K562 (cell line): ENCODE results near the gene AAMP. TPM values are rescaled to one million over a fixed set of nuclear protein-coding genes. Genes with fewer than 3 reads are reported as not detected.

Experiments used
- ATAC-seq: fragments of 200-7000 bp; cut with Tn5 transposase; 3 replicates; pipeline ENCODE4 v1.9.1; 2020; ENCODE audit warnings: moderate library complexity
- BruUV-seq: library from RNA; stranded (reverse); fragments of 400-500 nt; replicated peaks from 2 replicates; lab custom pipeline; 2021; lab: Mats Ljungman, UMichigan
- CTCF ChIA-PET: fragments of 300-600 bp; formaldehyde crosslinking; extraction: SDS; loops from one replicate; lab custom pipeline; 2021; ENCODE audit warnings: low intra/inter-chr PET ratio; lab: Yijun Ruan, JAX
- POLR2A ChIA-PET: fragments of 300-600, 350-650 bp; sonication (Branson Sonifier 250); formaldehyde crosslinking; extraction: SDS; loops from one replicate; lab custom pipeline; 2021; ENCODE audit warnings: antibody characterized with exemption, inconsistent platforms; lab: Yijun Ruan, JAX
- DNase-seq, 4 experiments: peaks; one replicate each; pipeline versions ENCODE4 v3.0.0 to v3.0.0-alpha.2; 2011 to 2018; ENCODE audit warnings: low spot score in 3 of 4, mixed read lengths in 3 of 4; ENCODE audit errors: extremely low read depth in 1 of 4
- FAIRE-seq: peaks from 2 replicates; lab custom pipeline; 2011; peaks lifted over from hg19 to GRCh38; lab: Jason Lieb, UNC
- H2AFZ ChIP-seq: 2 replicates; pipeline ENCODE4 v1.6.0; 2011; ENCODE audit warnings: low read depth, low read length, control low read depth, inconsistent platforms
- H3K27ac ChIP-seq: fragments of 200-600 bp; 3 replicates; pipeline ENCODE4 v1.8.0; 2011; ENCODE audit warnings: low read depth, mild to moderate bottlenecking, control low read depth, inconsistent platforms, low read length, moderate library complexity, mixed read lengths; ENCODE audit errors: extremely low read depth
- H3K27me3 ChIP-seq, 2 experiments: fragments of 300-600 bp in 1 of 2; 2 replicates in 1 of 2; 3 replicates in 1 of 2; pipeline versions ENCODE4 v1.6.0 to v1.8.0; 2011; ENCODE audit warnings: inconsistent platforms in 2 of 2, low read length in 2 of 2, mild to moderate bottlenecking in 1 of 2, mixed read lengths in 1 of 2, moderate library complexity in 1 of 2; ENCODE audit not compliant: control insufficient read depth in 2 of 2, insufficient read depth in 2 of 2
- H3K36me3 ChIP-seq: fragments of 300-600 bp; 3 replicates; pipeline ENCODE4 v1.8.0; 2011; ENCODE audit warnings: mild to moderate bottlenecking, low read length, inconsistent platforms; ENCODE audit not compliant: control insufficient read depth, insufficient read depth
- H3K4me1 ChIP-seq, 2 experiments: fragments of 200-600 bp in 1 of 2; replicated peaks in 1 of 2; 2 replicates in 1 of 2; 3 replicates in 1 of 2; pipeline versions ENCODE4 v1.5.1 to v1.8.0; 2011; ENCODE audit warnings: inconsistent platforms in 2 of 2, low read length in 2 of 2, mild to moderate bottlenecking in 1 of 2, mixed read lengths in 1 of 2, moderate library complexity in 1 of 2; ENCODE audit not compliant: control insufficient read depth in 2 of 2, insufficient read depth in 2 of 2
- H3K4me2 ChIP-seq: 2 replicates; pipeline ENCODE4 v1.6.1; 2011; ENCODE audit warnings: low read length, control low read depth, inconsistent platforms, mixed read lengths; ENCODE audit not compliant: insufficient read depth
- H3K4me3 ChIP-seq: fragments of 200-600 bp; sonication (generic), shearing (Covaris generic); 2 replicates; pipeline ENCODE4 v1.5.1; 2016; ENCODE audit warnings: control low read depth, inconsistent platforms
- H3K79me2 ChIP-seq: fragments of 200-600 bp; 3 replicates; pipeline ENCODE4 v1.8.0; 2011; ENCODE audit warnings: low read length, inconsistent platforms; ENCODE audit not compliant: control insufficient read depth, insufficient read depth
- H3K9ac ChIP-seq, 2 experiments: 2 replicates each; pipeline versions ENCODE4 v1.6.0 to v1.6.1; 2011; ENCODE audit warnings: low read depth in 2 of 2, low read length in 2 of 2, control low read depth in 1 of 2, inconsistent platforms in 1 of 2, mild to moderate bottlenecking in 1 of 2, mixed read lengths in 1 of 2; ENCODE audit not compliant: insufficient read depth in 1 of 2
- H3K9me1 ChIP-seq: one replicate; pipeline ENCODE4 v1.6.0; 2011; ENCODE audit warnings: inconsistent platforms, mild to moderate bottlenecking, low read length, moderate library complexity; ENCODE audit not compliant: control insufficient read depth, insufficient read depth
- H3K9me3 ChIP-seq: replicated peaks from 2 replicates; pipeline ENCODE4 v1.5.1; 2011; ENCODE audit warnings: low read depth, low read length, inconsistent platforms; ENCODE audit not compliant: control insufficient read depth, insufficient read depth
- H4K20me1 ChIP-seq: replicated peaks from 2 replicates; pipeline ENCODE4 v1.6.1; 2011; ENCODE audit warnings: low read length, inconsistent platforms, mixed read lengths; ENCODE audit not compliant: control insufficient read depth, insufficient read depth
- ERF ChIP-seq: fragments of 450-650 bp; formaldehyde crosslinking; IDR thresholded peaks from 2 replicates; pipeline ENCODE4 v1.4.0; 2020; ENCODE audit warnings: mild to moderate bottlenecking, mixed read lengths
- HDAC2 ChIP-seq: fragments of 450-650 bp; IDR thresholded peaks from 2 replicates; pipeline ENCODE4 v1.6.1; 2016; ENCODE audit warnings: mild to moderate bottlenecking
- MYBL2 ChIP-seq, 2 experiments: fragments of 450-650 bp in 1 of 2; sonication (generic) in 1 of 2; formaldehyde crosslinking in 1 of 2; IDR thresholded peaks; 2 replicates each; pipeline versions ENCODE4 v1.6.1 to v1.8.1; 2017 to 2022; ENCODE audit warnings: borderline replicate concordance in 1 of 2, inconsistent platforms in 1 of 2, low read depth in 1 of 2, mild to moderate bottlenecking in 1 of 2, missing genetic modification reagents in 1 of 2, moderate library complexity in 1 of 2
- MYC ChIP-seq, 2 experiments: fragments of 250-450 bp in 1 of 2; sonication (Bioruptor Pico) in 1 of 2; IDR thresholded peaks; 2 replicates each; pipeline versions ENCODE4 v1.5.1 to v1.6.1; 2012 to 2021; ENCODE audit warnings: low read depth in 2 of 2, borderline replicate concordance in 1 of 2, improper control_type of control experiment in 1 of 2, low read length in 1 of 2, mild to moderate bottlenecking in 1 of 2, moderate library complexity in 1 of 2
- NFRKB ChIP-seq: fragments of 450-650 bp; IDR thresholded peaks from 2 replicates; pipeline ENCODE4 v1.6.1; 2016; ENCODE audit warnings: low read depth
- NFXL1 ChIP-seq: fragments of 450-650 bp; formaldehyde crosslinking; IDR thresholded peaks from 2 replicates; pipeline ENCODE4 v1.4.0; 2021; ENCODE audit warnings: mild to moderate bottlenecking
- PTBP1 ChIP-seq: fragments of 200-400 bp; formaldehyde crosslinking; IDR thresholded peaks from 2 replicates; pipeline ENCODE4 v1.6.1; 2017; ENCODE audit warnings: low read depth, low read length
- RBM34 ChIP-seq: fragments of 200-400 bp; formaldehyde crosslinking; IDR thresholded peaks from 2 replicates; pipeline ENCODE4 v1.6.1; 2018; ENCODE audit warnings: low read length, borderline replicate concordance; ENCODE audit not compliant: insufficient read depth
- SMARCA4 ChIP-seq: fragments of 450-650 bp; IDR thresholded peaks from 2 replicates; pipeline ENCODE4 v1.6.1; 2016
- ZNF217 ChIP-seq: sonication (generic); formaldehyde crosslinking; IDR thresholded peaks from 2 replicates; pipeline ENCODE4 v1.8.0; 2022; ENCODE audit warnings: mild to moderate bottlenecking, missing genetic modification reagents
- ZNF408 ChIP-seq: fragments of 250-450 bp; sonication (Bioruptor Pico); IDR thresholded peaks from 2 replicates; pipeline ENCODE4 v1.4.0; 2020; ENCODE audit warnings: low read depth, mild to moderate bottlenecking, moderate library complexity
- ZNF445 ChIP-seq: fragments of 250-450 bp; sonication (Bioruptor Pico); IDR thresholded peaks from 2 replicates; pipeline ENCODE4 v1.4.0; 2020; ENCODE audit warnings: low read depth, mild to moderate bottlenecking, moderate library complexity
- ZNF551 ChIP-seq: fragments of 250-450 bp; sonication (Bioruptor Pico); IDR thresholded peaks from 2 replicates; pipeline ENCODE4 v1.5.0; 2021; ENCODE audit warnings: mild to moderate bottlenecking, moderate library complexity
- WGBS: fragments of 100-300 bp; shearing (Covaris generic); methylation state at CpG from one replicate; pipeline ENCODE4 v1.1.6; 2016; ENCODE audit warnings: low coverage, mixed read lengths; ENCODE audit not compliant: insufficient coverage; ENCODE audit errors: missing lambda C conversion rate; 5-methylcytosine and 5-hydroxymethylcytosine counted together
- in situ Hi-C: fragments of 300-500 bp; cut with MboI; formaldehyde crosslinking; loops from 4 replicates; pipeline ENCODE4 v1.15.0; 2018; ENCODE audit warnings: inconsistent platforms, mixed read lengths
- intact Hi-C: fragments of 100-400 bp; cut with micrococcal nuclease; formaldehyde crosslinking; loops from 2 replicates; pipeline ENCODE4 v1.14.2; 2022
- polyA plus RNA-seq, 8 experiments: library from polyadenylated mRNA; depleted of rRNA in 4 of 8; stranded (reverse) in 5 of 8; unstranded in 3 of 8; fragments of >200 nt; fragmentation: Nextera tagmentation in 2 of 8; fragmentation: Illumina TruSeq in 1 of 8; extraction: Ambion mirVana in 2 of 8; extraction: Trizol in 1 of 8; gene quantifications; 2 replicates each; pipeline versions ENCODE4 v1.2.1 to v1.2.3, GENCODE V29; 2011 to 2014; ENCODE audit warnings: inconsistent platforms in 1 of 8, missing spikeins in 1 of 8
- total RNA-seq, 7 experiments: library from RNA; depleted of rRNA in 6 of 7; stranded (reverse); fragments of >200 nt in 6 of 7; fragmentation: Illumina TruSeq in 2 of 7; extraction: Trizol in 2 of 7; gene quantifications; 2 replicates each; pipeline versions ENCODE4 v1.2.1 to v1.2.3, GENCODE V29; 2011 to 2021; ENCODE audit warnings: low replicate concordance in 1 of 7
- TF ChIP-seq, protein P1 (sequence below): sonication (generic); formaldehyde crosslinking; IDR thresholded peaks from 2 replicates; pipeline ENCODE4 v1.5.0; 2020; ENCODE audit warnings: missing genetic modification reagents
- TF ChIP-seq, protein P2 (sequence below): fragments of 450-650 bp; IDR thresholded peaks from 2 replicates; pipeline ENCODE4 v1.6.1; 2017; ENCODE audit warnings: mild to moderate bottlenecking, moderate library complexity
- TF ChIP-seq, protein P3 (sequence below), 2 experiments: IDR thresholded peaks; 2 replicates each; pipeline ENCODE4 v1.6.1; 2012; ENCODE audit warnings: improper control_type of control experiment in 2 of 2, low read depth in 2 of 2, low read length in 2 of 2, borderline replicate concordance in 1 of 2
- TF ChIP-seq, protein P4 (sequence below): sonication (generic); formaldehyde crosslinking; IDR thresholded peaks from 2 replicates; pipeline ENCODE4 v1.8.1; 2022; ENCODE audit warnings: missing genetic modification reagents

Gene AAMP
- total and polyA plus RNA-seq, 9 of the 15 experiments (the other 6 are each of a cell fraction or from before 2014, with no cell fraction given) = 5.7 to 197 (median 94.1) TPM

DNA sequence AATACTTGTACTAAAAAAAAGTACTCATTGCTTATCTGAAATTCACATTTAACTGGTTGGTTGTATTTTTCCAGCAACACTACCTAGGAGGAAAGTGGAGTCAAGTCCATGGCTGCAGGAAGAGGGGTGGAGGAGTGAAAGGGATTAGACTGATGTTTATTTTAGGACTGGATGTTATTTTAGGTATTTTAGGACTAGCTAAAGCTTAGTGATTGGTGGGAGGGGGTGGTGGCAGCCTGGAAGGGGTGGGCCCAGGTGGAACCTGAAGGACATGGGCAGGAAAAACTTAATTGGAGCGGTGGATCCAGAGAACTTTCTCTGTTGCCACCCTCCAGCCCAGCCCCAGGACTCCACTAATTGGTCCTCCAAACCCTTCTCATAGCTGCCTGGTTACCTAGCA, 26.3 kb upstream of the AAMP start:
- DNase-seq (no peak), ATAC-seq (no peak), FAIRE-seq (no peak)
- H3K36me3 ChIP-seq = no peaks in the 10 kb centered on the region
- in situ Hi-C loops (no loop called here), intact Hi-C loops (no loop called here)
- H3K27ac ChIP-seq = no peak overlapping the region
- H4K20me1 ChIP-seq = no peaks in the 10 kb centered on the region
- CTCF ChIA-PET = no interaction called here
- H3K9me3 ChIP-seq = no peaks in the 10 kb centered on the region
- H3K4me3 ChIP-seq = no peak overlapping the region
- peaks cover 34 to 36% of the 10 kb centered on the region in 2 experiments; a peak in 4 of 5 replicates for H3K4me1 ChIP-seq
- no peak overlapping the region for H3K9ac ChIP-seq
- no peak overlapping the region for H3K4me2 ChIP-seq
- H3K27me3 ChIP-seq = no peaks in the 10 kb centered on the region
- POLR2A ChIA-PET = interaction anchor here (0.7 to 2.2 kb wide), 4 partner anchors 8 to 158 kb away, joined by 3 to 8 read pairs (median 4); no protein-coding TSS in a partner anchor
- peaks cover 16% of the 10 kb centered on the region for H3K79me2 ChIP-seq
- peaks cover 3% of the 10 kb centered on the region for H3K9me1 ChIP-seq
- no TSS peak for BruUV-seq
- WGBS = 80% methylated on average over 1 of the region's 1 CpG
- H2AFZ ChIP-seq = no peak overlapping the region
- TF ChIP-seq ERF (no peak), ZNF408 (no peak), ZNF217 (CRISPR knock-in tag) (no peak), MYC (IDR thresholded peaks at IDR 0.05; ENCODE audit: low read depth, low read length) (no peak), MYC (CRISPR knock-in tag; IDR thresholded peaks at IDR 0.05; ENCODE audit: borderline replicate concordance, low read depth) (no peak), PTBP1 (no peak), MYBL2 (IDR thresholded peaks at IDR 0.05; ENCODE audit: low read depth) (no peak), MYBL2 (CRISPR knock-in tag; IDR thresholded peaks at IDR 0.05; ENCODE audit: borderline replicate concordance) (no peak), NFXL1 (CRISPR knock-in tag) (no peak), NFRKB (no peak), SMARCA4 (no peak), HDAC2 (no peak), ZNF445 (no peak), ZNF551 (CRISPR knock-in tag) (no peak), RBM34 (no peak)
- TF ChIP-seq, protein P1, sequence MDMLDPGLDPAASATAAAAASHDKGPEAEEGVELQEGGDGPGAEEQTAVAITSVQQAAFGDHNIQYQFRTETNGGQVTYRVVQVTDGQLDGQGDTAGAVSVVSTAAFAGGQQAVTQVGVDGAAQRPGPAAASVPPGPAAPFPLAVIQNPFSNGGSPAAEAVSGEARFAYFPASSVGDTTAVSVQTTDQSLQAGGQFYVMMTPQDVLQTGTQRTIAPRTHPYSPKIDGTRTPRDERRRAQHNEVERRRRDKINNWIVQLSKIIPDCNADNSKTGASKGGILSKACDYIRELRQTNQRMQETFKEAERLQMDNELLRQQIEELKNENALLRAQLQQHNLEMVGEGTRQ = no peak
- TF ChIP-seq, protein P2, sequence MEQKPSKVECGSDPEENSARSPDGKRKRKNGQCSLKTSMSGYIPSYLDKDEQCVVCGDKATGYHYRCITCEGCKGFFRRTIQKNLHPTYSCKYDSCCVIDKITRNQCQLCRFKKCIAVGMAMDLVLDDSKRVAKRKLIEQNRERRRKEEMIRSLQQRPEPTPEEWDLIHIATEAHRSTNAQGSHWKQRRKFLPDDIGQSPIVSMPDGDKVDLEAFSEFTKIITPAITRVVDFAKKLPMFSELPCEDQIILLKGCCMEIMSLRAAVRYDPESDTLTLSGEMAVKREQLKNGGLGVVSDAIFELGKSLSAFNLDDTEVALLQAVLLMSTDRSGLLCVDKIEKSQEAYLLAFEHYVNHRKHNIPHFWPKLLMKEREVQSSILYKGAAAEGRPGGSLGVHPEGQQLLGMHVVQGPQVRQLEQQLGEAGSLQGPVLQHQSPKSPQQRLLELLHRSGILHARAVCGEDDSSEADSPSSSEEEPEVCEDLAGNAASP = no peak
- TF ChIP-seq, protein P3, sequence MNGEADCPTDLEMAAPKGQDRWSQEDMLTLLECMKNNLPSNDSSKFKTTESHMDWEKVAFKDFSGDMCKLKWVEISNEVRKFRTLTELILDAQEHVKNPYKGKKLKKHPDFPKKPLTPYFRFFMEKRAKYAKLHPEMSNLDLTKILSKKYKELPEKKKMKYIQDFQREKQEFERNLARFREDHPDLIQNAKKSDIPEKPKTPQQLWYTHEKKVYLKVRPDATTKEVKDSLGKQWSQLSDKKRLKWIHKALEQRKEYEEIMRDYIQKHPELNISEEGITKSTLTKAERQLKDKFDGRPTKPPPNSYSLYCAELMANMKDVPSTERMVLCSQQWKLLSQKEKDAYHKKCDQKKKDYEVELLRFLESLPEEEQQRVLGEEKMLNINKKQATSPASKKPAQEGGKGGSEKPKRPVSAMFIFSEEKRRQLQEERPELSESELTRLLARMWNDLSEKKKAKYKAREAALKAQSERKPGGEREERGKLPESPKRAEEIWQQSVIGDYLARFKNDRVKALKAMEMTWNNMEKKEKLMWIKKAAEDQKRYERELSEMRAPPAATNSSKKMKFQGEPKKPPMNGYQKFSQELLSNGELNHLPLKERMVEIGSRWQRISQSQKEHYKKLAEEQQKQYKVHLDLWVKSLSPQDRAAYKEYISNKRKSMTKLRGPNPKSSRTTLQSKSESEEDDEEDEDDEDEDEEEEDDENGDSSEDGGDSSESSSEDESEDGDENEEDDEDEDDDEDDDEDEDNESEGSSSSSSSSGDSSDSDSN (IDR thresholded peaks at IDR 0.05; ENCODE audit: borderline replicate concordance in 1 of 2, low read depth in 2 of 2, low read length in 2 of 2) = no peak
- TF ChIP-seq, protein P4, sequence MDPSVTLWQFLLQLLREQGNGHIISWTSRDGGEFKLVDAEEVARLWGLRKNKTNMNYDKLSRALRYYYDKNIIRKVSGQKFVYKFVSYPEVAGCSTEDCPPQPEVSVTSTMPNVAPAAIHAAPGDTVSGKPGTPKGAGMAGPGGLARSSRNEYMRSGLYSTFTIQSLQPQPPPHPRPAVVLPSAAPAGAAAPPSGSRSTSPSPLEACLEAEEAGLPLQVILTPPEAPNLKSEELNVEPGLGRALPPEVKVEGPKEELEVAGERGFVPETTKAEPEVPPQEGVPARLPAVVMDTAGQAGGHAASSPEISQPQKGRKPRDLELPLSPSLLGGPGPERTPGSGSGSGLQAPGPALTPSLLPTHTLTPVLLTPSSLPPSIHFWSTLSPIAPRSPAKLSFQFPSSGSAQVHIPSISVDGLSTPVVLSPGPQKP (CRISPR knock-in tag) = no peak
